Lower lobe of right lung (tissue), 2 donors: ENCODE results near the gene A2ML1. TPM values are rescaled to one million over a fixed set of nuclear protein-coding genes. Genes with fewer than 3 reads are reported as not detected.
"Not testable (repeated sequence)": the region's sequence is repeated elsewhere in the genome, so short reads cannot be mapped to it uniquely, and the experiment has no call there.

Source experiments
- ATAC-seq, 2 donors: fragments of 200-7000 bp; cut with Tn5 transposase; one replicate each; pipeline ENCODE4 v1.9.1; 2020 to 2022; ENCODE audit warnings: mild to moderate bottlenecking in 2 of 2, moderate library complexity in 2 of 2
- DNase-seq: peaks from one replicate; pipeline ENCODE4 v3.0.0-alpha.2; 2020
- H3K27ac ChIP-seq: fragments of 200-600 bp; one replicate; pipeline ENCODE4 v1.8.0; 2022
- H3K27me3 ChIP-seq: fragments of 200-600 bp; one replicate; pipeline ENCODE4 v1.8.0; 2022; ENCODE audit warnings: low read depth
- H3K36me3 ChIP-seq: fragments of 200-600 bp; one replicate; pipeline ENCODE4 v1.8.0; 2022; ENCODE audit warnings: mild to moderate bottlenecking
- H3K4me1 ChIP-seq: fragments of 200-600 bp; one replicate; pipeline ENCODE4 v1.8.0; 2022
- H3K4me3 ChIP-seq: fragments of 200-600 bp; one replicate; pipeline ENCODE4 v1.8.0; 2022; ENCODE audit warnings: mild to moderate bottlenecking
- H3K9me3 ChIP-seq: fragments of 200-600 bp; one replicate; pipeline ENCODE4 v1.8.0; 2022
- CTCF ChIP-seq: fragments of 200-600 bp; IDR thresholded peaks from one replicate; pipeline ENCODE4 v1.8.0; 2022; ENCODE audit warnings: antibody characterized with exemption, mild to moderate bottlenecking
- intact Hi-C: fragments of 100-400 bp; cut with DNase I; formaldehyde crosslinking; loops from one replicate; pipeline ENCODE4 v1.11.0; 2022
- total RNA-seq: library from RNA; stranded (reverse); fragmentation: NEBNext Ultra II Directional; extraction: Animal tissue kit (Norgen Biotek cat#: 25700); gene quantifications from one replicate; pipeline ENCODE4 v1.2.1, GENCODE V29; 2021
- donor health status: DM: no; HTN: yes; CAD: no; lungs with severe emphysema.

Gene A2ML1
- total RNA-seq, 1 donor from 2014 or later, result not detected

GRCh38 chr12:8917031-8917430 is 94.6 kb downstream of the A2ML1 start:
- no peaks in the 10 kb centered on the region for H3K9me3 ChIP-seq
- no peaks in the 10 kb centered on the region for H3K27me3 ChIP-seq
- H3K4me3 ChIP-seq, result no peak overlapping the region
- H3K27ac ChIP-seq, result no peak overlapping the region
- ATAC-seq (no peak), DNase-seq (no peak)
- peaks cover 27% of the 10 kb centered on the region for H3K36me3 ChIP-seq
- TF ChIP-seq CTCF, result no peak
- intact Hi-C loops, result no loop called here
- H3K4me1 ChIP-seq, result peaks cover 8% of the 10 kb centered on the region

GRCh38 chr12:8917751-8918150 is 95.3 kb downstream of the A2ML1 start:
- no peak for ATAC-seq
- intact Hi-C loops, result no loop called here
- no peak for TF ChIP-seq CTCF
- no peaks in the 10 kb centered on the region for H3K27me3 ChIP-seq
- no peak for DNase-seq
- H3K9me3 ChIP-seq, result no peaks in the 10 kb centered on the region
- H3K36me3 ChIP-seq, result peaks cover 34% of the 10 kb centered on the region
- no peak overlapping the region for H3K27ac ChIP-seq
- no peak overlapping the region for H3K4me3 ChIP-seq
- peaks cover 8% of the 10 kb centered on the region for H3K4me1 ChIP-seq

GRCh38 chr12:8919643-8920042 is 97.2 kb downstream of the A2ML1 start:
- H3K36me3 ChIP-seq, result peaks cover 41% of the 10 kb centered on the region
- ATAC-seq, DNase-seq, H3K27me3 ChIP-seq, H3K9me3 ChIP-seq, H3K27ac ChIP-seq, H3K4me1 ChIP-seq, intact Hi-C loops, H3K4me3 ChIP-seq: not testable (repeated sequence)

- ATAC-seq, result no peak
- Histone ChIP-seq H3K36me3 (peaks cover 49% of the 10 kb centered on the region), H3K4me1 (no peaks in the 10 kb centered on the region), H3K27me3 (no peaks in the 10 kb centered on the region), H3K9me3 (no peaks in the 10 kb centered on the region), H3K27ac (no peak overlapping the region), H3K4me3 (no peak overlapping the region)
- DNase-seq, result no peak
- TF ChIP-seq CTCF, result no peak
- intact Hi-C loops, result no loop called here
These were observed 100.1 kb downstream of the A2ML1 start for GRCh38 chr12:8922544-8922943.

Other genes with a start within 250 kb of the A2ML1 start
- 0.77 TPM for gene AICDA, start 209.8 kb upstream of the A2ML1 start, total RNA-seq
- 50.2 TPM for gene MFAP5, start 159.8 kb upstream of the A2ML1 start, total RNA-seq
- gene RIMKLB, start 124.6 kb upstream of the A2ML1 start, total RNA-seq, result 30.5 TPM
- 38.8 TPM for gene PHC1, start 91.9 kb downstream of the A2ML1 start, total RNA-seq
- 226 TPM for gene M6PR, start 127.0 kb downstream of the A2ML1 start, total RNA-seq
- 4.8 TPM for gene KLRG1, start 166.9 kb downstream of the A2ML1 start, total RNA-seq